ENCODE data around the gene MGAT4C.
"Not testable (repeated sequence)": the region's sequence is repeated elsewhere in the genome, so short reads cannot be mapped to it uniquely, and the experiment has no call there.

Gene MGAT4C

GRCh38 chr12:86228656-86229055, 27.5 kb downstream of the MGAT4C start:
- peak; percentile 43 for DNase-seq

GRCh38 chr12:86226481-86226880, 29.7 kb downstream of the MGAT4C start:
- no peak for DNase-seq

- DNase-seq: no peak
Observed at GRCh38 chr12:86216591-86216990, 39.6 kb downstream of the MGAT4C start.

- no peak for DNase-seq
Observed at GRCh38 chr12:86213012-86213411, 43.2 kb downstream of the MGAT4C start.

- no peak for DNase-seq
Observed at GRCh38 chr12:86198696-86199444, 57.3 kb downstream of the MGAT4C start.

- DNase-seq: no peak
Observed at GRCh38 chr12:86196465-86196864, 59.7 kb downstream of the MGAT4C start.

GRCh38 chr12:86194721-86195120, 61.5 kb downstream of the MGAT4C start:
- no peak for DNase-seq

- peak; percentile 4 for DNase-seq
Observed at GRCh38 chr12:86193931-86194330, 62.3 kb downstream of the MGAT4C start.

GRCh38 chr12:86188226-86188625, 68.0 kb downstream of the MGAT4C start:
- no peak for DNase-seq

GRCh38 chr12:86186449-86186848, 69.7 kb downstream of the MGAT4C start:
- DNase-seq: no peak

- no peak for DNase-seq
Observed at GRCh38 chr12:86179855-86180254, 76.3 kb downstream of the MGAT4C start.

GRCh38 chr12:86174188-86174587, 82.0 kb downstream of the MGAT4C start:
- DNase-seq: no peak

- no peak for DNase-seq
Observed at GRCh38 chr12:86172913-86173443, 83.2 kb downstream of the MGAT4C start.

- DNase-seq: no peak
Observed at GRCh38 chr12:86170051-86170450, 86.1 kb downstream of the MGAT4C start.

- no peak for DNase-seq
Observed at GRCh38 chr12:86158956-86159355, 97.2 kb downstream of the MGAT4C start.

- no peak for DNase-seq
Observed at GRCh38 chr12:86154620-86155019, 101.6 kb downstream of the MGAT4C start.

GRCh38 chr12:86148612-86149011, 107.6 kb downstream of the MGAT4C start:
- DNase-seq: no peak

- DNase-seq: no peak
Observed at GRCh38 chr12:86148071-86148470, 108.1 kb downstream of the MGAT4C start.

GRCh38 chr12:86145156-86145555, 111.0 kb downstream of the MGAT4C start:
- no peak for DNase-seq

GRCh38 chr12:86143162-86143561, 113.0 kb downstream of the MGAT4C start:
- no peak for DNase-seq

GRCh38 chr12:86139671-86140070, 116.5 kb downstream of the MGAT4C start:
- no peak for DNase-seq

- no peak for DNase-seq
Observed at GRCh38 chr12:86138770-86139169, 117.4 kb downstream of the MGAT4C start.

- DNase-seq: peak; percentile 92
Observed at GRCh38 chr12:86137936-86138335, 118.3 kb downstream of the MGAT4C start.

- peak; percentile 52 for DNase-seq
Observed at GRCh38 chr12:86134561-86134960, 121.6 kb downstream of the MGAT4C start.

- not testable (repeated sequence) for DNase-seq
Observed at GRCh38 chr12:86126900-86127299, 129.3 kb downstream of the MGAT4C start.
